ENCODE data around the gene MORN1. TPM values are rescaled to one million over a fixed set of nuclear protein-coding genes. Genes with fewer than 3 reads are reported as not detected.

MORN1 gene
- total RNA-seq, 1 donor from 2014 or later, result 18.4 TPM

GRCh38 chr1:2312515-2313301 lies 78.6 kb downstream of the MORN1 start:
- intact Hi-C loops (cut with DNase I), result loop anchor here (5.0 kb wide), 1 partner anchor 115 kb away; no protein-coding TSS in a partner anchor
- TF ChIP-seq CTCF (IDR thresholded peaks at IDR 0.05), result no peak
- DNase-seq (ENCODE audit: low spot score in 2 of 2), result no peak
- Histone ChIP-seq H3K4me3 (no peak overlapping the region), H3K36me3 (peaks cover 15 to 23% of the 10 kb centered on the region in 2 donors), H3K4me1 (peaks cover 28 to 63% of the 10 kb centered on the region in 2 donors), H3K27ac (peak overlapping the region; percentile 92 to 95), H3K9me3 (no peaks in the 10 kb centered on the region), H3K27me3 (no peaks in the 10 kb centered on the region)

GRCh38 chr1:2312160-2312514 lies 79.2 kb downstream of the MORN1 start:
- Histone ChIP-seq H3K4me3 (no peak overlapping the region), H3K27ac (peak overlapping the region; percentile 92 to 95), H3K36me3 (peaks cover 20 to 29% of the 10 kb centered on the region in 2 donors), H3K27me3 (no peaks in the 10 kb centered on the region), H3K4me1 (peaks cover 28 to 63% of the 10 kb centered on the region in 2 donors), H3K9me3 (no peaks in the 10 kb centered on the region)
- no peak for DNase-seq (ENCODE audit: low spot score in 2 of 2)
- intact Hi-C loops (cut with DNase I), result loop anchor here (5.0 kb wide), 1 partner anchor 115 kb away; no protein-coding TSS in a partner anchor
- TF ChIP-seq CTCF (IDR thresholded peaks at IDR 0.05), result no peak

- H3K4me3 ChIP-seq, result no peak overlapping the region
- peaks cover 28 to 36% of the 10 kb centered on the region in 2 donors for H3K36me3 ChIP-seq
- peak overlapping the region; percentile 92 to 95 for H3K27ac ChIP-seq
- DNase-seq (ENCODE audit: low spot score in 2 of 2), result peak in 1 of 2 donors; percentile 87
- H3K4me1 ChIP-seq, result peaks cover 28 to 63% of the 10 kb centered on the region in 2 donors
- H3K27me3 ChIP-seq, result no peaks in the 10 kb centered on the region
- H3K9me3 ChIP-seq, result no peaks in the 10 kb centered on the region
- TF ChIP-seq CTCF (IDR thresholded peaks at IDR 0.05), result peak; percentile 30 to 51 (median 48)
- intact Hi-C loops (cut with DNase I), result loop anchor here (5.0 kb wide), 1 partner anchor 114 kb away; no protein-coding TSS in a partner anchor
Observed at GRCh38 chr1:2311184-2312032, 79.9 kb downstream of the MORN1 start.

GRCh38 chr1:2310332-2311183 lies 80.8 kb downstream of the MORN1 start:
- H3K27me3 ChIP-seq, result no peaks in the 10 kb centered on the region
- peaks cover 36 to 45% of the 10 kb centered on the region in 2 donors for H3K36me3 ChIP-seq
- DNase-seq (ENCODE audit: low spot score in 2 of 2), result no peak
- H3K27ac ChIP-seq, result peak overlapping the region; percentile 92 to 95
- H3K4me3 ChIP-seq, result no peak overlapping the region
- H3K4me1 ChIP-seq, result peaks cover 28 to 55% of the 10 kb centered on the region in 2 donors
- intact Hi-C loops (cut with DNase I), result loop anchor here (5.0 kb wide), 1 partner anchor 113 kb away; no protein-coding TSS in a partner anchor
- TF ChIP-seq CTCF (IDR thresholded peaks at IDR 0.05), result no peak
- no peaks in the 10 kb centered on the region for H3K9me3 ChIP-seq

- Histone ChIP-seq H3K9me3 (no peaks in the 10 kb centered on the region), H3K27me3 (no peaks in the 10 kb centered on the region), H3K4me1 (peaks cover 20 to 39% of the 10 kb centered on the region in 2 donors), H3K4me3 (no peak overlapping the region), H3K27ac (peak overlapping the region in 1 of 2 donors; percentile 13), H3K36me3 (peaks cover 53 to 62% of the 10 kb centered on the region in 2 donors)
- no peak for TF ChIP-seq CTCF (IDR thresholded peaks at IDR 0.05)
- intact Hi-C loops (cut with DNase I), result no loop called here
- DNase-seq (ENCODE audit: low spot score in 2 of 2), result no peak
Observed at GRCh38 chr1:2308844-2309243, 82.5 kb downstream of the MORN1 start.
